HG03175 (cell line): ENCODE results near the gene KPRP.

Experiments
- ATAC-seq: cut with Tn5 transposase; IDR thresholded peaks from one replicate; pipeline ENCODE4 v1.9.1; 2021; ENCODE audit warnings: mild to moderate bottlenecking, moderate library complexity; ENCODE audit not compliant: unreplicated experiment

Gene KPRP

GRCh38 chr1:152768847-152769533, 11.2 kb downstream of the KPRP start:
- ATAC-seq = no peak

GRCh38 chr1:152770411-152770810, 12.6 kb downstream of the KPRP start:
- no peak for ATAC-seq

- ATAC-seq = no peak
These were observed 17.1 kb downstream of the KPRP start, which contains the start of gene LCE1F for GRCh38 chr1:152774875-152775274. Gene LCE1F, plus strand, starts transcription at chr1:152775140. Its CDS starts 1,232 bp downstream, at chr1:152776372.

GRCh38 chr1:152776361-152776760, 18.5 kb downstream of the KPRP start:
- no peak for ATAC-seq

- ATAC-seq = no peak
These were observed 19.8 kb downstream of the KPRP start for GRCh38 chr1:152777510-152778137.

- no peak for ATAC-seq
These were observed 25.3 kb downstream of the KPRP start for GRCh38 chr1:152783095-152783494.

GRCh38 chr1:152786077-152786476, 28.3 kb downstream of the KPRP start, which contains the start of gene LCE1E:
Gene LCE1E, plus strand, starts transcription at chr1:152786257. Its CDS starts 1,043 bp downstream, at chr1:152787300.
- ATAC-seq = no peak

- no peak for ATAC-seq
These were observed 37.9 kb downstream of the KPRP start for GRCh38 chr1:152795686-152796085.

GRCh38 chr1:152796421-152796820, 38.6 kb downstream of the KPRP start, which contains the start of gene LCE1D:
Gene LCE1D, plus strand, starts transcription at chr1:152796721. Its CDS starts 1,074 bp downstream, at chr1:152797795.
- no peak for ATAC-seq

GRCh38 chr1:152801333-152801732, 43.5 kb downstream of the KPRP start:
- no peak for ATAC-seq

- no peak for ATAC-seq
These were observed 48.8 kb downstream of the KPRP start, which contains the start of gene LCE1C for GRCh38 chr1:152806576-152806975. Gene LCE1C, minus strand, starts transcription at chr1:152806651. Its CDS starts 1,173 bp downstream, at chr1:152805478.

- ATAC-seq = no peak
These were observed 53.2 kb downstream of the KPRP start for GRCh38 chr1:152811050-152811449.
